NCI-H748 (cell line): ENCODE results near the gene WDR5.

Experiments
- DNase-seq: peaks from one replicate; lab custom pipeline; 2025; ENCODE audit not compliant: unreplicated experiment; lab: John Stamatoyannopoulos, UW

WDR5 gene

DNA sequence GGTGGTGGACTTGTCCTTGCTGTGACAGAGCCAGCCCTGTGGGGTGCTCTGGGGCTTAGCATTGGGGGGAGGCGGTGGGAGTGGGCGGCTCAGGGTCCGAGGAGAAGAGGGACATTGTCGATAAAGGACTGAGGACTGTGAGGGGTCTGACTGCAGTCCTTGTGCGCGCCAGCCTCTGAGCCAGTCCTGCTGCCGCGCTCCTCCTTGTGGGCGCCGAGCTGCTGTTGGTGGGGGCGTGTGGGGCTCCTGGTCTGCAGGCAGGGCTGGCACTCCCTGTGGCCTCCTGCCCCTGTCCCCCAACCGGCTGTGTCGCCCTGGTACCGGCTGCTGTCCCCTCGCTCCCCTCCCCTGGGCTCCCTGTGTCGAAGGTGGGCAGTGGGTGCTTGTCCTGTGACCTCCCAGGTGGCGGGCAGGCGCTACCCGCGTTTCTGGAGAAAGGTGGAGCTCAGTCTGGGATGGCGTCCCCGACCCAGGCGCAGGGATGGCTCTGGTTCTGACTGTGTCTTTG, 21.6 kb downstream of the WDR5 start:
- DNase-seq: no peak

DNA sequence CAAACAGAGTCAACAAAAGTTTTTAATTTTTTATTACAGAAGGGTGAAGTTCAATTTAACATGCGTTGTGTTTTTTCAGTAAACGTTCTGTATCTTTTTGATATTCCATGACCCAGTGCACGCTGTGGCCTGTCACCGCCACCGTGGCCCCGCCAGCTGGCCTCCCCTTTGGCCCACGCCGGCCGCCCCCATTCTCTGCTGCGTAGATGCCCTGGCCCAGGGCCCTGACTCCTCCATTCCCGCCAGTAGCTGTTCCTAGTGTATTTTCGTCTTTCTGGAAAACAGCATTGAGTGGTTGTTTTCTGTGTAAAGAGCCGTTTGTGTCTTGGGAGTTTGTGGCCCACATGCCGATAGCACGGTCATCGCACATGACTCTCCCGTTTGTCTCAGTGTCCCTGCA, 22.4 kb downstream of the WDR5 start:
- no peak for DNase-seq

DNA sequence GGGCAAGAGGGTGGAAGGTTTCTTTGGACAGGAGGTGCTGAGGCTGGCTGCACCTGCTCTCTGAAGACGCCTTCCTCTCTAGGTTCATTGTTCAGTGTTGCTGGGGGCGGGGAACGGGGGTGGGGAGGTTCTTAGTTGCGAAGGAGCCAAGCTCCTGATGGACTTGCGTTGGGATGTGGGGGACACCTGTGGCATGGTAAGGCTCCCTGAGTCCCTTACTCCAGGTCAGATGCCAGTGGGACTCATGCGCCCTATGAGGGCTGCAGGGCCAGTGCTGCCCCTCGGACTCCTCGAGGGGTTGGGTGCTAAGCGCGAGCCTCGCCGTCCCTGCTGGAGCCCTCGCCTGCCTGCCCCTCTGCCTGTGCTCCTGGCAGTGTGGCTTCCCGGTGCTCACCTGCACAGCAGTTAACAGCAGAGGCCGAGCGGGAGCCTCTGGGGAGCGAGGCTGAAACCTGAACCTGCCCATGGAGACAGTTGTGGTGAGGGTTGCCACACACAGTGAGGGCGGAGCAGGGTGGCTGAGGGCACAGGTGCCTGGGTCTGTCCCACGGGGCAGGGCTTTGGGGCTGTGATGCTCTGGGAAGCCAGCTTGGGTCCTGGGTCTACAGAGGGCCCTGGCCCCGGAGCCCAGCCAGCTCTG, 23.0 kb downstream of the WDR5 start:
- no peak for DNase-seq

DNA sequence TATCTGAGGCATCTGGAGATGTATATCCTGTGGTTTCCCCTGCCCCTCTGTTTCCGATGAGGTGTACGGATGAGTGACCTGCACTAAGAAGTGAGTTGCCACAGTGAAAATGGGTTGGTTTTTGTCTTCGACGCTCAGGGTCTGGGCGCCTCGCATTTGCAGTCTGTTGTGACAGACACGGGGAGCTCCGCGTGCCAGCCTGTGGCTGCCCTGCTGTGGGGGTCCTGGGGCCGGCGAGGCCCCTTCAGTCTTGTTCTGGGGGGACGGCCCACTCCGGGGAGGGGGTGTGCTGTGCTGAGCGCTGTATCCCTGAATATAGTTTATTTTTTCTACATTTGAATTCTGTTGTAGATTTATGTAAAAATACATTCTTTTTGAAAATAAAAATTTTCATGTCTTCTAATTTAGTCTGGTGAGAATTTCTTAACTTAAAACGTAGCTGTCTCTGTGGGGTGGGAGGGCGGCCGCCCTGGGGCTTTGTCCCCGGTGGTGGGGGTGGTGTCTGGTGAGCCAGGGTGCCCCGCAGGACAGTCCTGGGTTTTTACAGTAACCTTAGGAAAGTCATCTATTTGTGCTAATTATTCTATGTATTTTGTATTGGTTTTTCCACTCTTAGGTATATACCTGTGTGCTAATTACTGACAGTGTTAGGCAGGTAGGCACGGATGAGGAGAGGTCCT, 23.8 kb downstream of the WDR5 start:
- DNase-seq: no peak

DNA sequence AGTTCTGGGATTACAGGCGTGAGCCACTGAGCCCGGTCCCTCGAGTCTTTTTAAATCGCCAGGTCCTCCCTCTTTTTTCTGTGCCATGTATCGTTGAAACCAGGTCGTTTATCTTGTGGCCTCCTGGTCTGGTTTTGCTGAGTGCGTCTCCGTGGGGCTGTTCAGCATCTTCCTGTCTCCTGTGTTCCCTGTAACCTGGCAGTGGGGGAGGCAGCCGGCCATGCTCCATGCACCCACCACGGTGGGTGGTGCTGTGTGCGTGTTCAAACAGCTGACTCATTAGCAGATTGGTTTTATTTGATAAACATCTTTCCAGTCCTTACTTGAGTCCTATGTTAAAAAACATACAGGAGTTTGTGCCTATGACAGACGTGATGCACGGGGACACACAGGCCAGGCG, 25.8 kb downstream of the WDR5 start:
- DNase-seq: no peak

DNA sequence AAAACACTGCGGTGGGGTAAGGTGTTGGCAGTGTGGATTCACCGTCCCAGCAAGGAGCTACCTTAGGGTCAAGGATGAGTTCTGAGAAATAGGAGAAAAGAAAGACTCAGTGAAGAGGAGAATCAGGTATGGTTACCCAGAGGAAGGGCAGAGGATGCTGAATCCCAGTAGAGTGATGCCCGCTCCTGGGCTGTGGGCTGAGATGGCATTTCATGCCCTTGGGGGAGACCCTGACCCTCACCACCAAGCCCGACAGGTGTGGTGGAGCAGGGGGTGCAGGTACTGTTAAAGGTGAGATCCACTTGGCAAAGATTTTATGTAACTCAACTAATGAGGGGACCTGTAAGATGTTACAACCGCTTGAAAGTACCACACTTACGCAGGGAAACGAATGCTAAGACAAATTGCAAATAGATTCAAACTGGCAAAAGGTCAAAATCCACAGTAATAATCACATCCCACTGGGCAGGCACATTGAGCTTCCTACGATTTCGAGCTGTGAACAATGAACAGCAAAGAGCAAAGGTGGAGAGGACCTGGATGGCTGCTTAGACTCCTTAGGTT, 26.4 kb downstream of the WDR5 start:
- no peak for DNase-seq

DNA sequence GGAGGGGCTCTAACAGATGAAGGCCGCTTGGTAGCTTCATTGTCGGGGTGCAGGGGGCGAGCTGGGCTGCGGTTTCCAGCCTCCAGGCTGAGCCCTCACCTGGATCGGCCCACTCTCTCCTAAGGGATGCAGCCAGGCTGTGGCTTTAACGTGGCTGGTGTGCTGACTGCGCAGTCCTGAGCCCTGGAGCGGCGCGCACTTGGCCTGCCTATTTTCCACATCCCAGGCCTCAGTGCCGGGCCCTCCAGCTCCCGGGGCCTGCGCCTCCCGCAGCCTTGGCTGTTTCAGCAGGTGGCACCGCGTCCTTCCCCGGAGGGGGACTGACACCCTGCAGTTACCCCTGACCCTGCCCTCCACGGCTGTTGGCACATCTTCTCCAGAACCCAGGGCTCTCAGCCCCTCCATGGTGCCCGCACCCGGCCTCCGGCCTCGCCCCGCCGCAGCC, 27.1 kb downstream of the WDR5 start:
- no peak for DNase-seq

DNA sequence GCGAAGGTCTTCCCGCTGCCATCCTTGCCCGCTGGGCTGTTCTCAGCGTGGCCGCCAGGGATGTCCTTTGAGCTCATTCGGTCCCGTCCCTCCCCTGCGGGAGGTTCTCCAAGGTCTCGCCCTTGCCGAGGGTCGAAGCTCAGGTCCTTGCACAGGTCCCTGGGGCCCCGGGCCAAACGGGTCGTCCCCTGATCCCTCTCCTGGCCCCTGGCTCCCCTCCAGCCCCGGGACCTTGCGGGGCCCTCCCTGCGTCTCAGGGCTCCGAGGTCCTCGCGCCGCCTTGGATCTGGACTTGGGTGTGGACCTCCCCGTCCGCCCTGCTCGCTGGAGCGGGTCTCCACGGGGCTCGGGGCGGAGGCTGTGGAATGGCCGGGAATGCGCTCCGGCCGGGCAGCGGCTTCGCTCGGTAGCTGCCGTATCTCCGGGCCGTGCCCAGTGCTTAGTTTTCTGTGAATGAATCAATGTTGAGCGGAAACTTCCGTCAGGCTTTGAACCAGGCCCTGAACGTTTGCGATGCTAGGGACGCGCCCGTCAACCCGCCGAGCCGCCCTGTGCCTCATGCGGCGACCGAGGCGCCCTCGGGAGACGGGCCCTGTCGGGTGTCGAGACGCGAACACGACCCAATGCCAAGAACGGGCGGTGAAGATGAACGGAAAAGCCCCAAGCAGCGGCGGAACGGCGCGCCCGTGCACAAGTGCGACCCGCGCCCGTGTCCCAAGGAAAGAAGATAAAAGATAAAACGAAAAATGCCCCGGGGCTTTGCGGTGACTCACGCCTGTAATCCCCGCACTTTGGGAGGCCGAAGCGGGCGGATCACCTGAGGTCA, 27.7 kb downstream of the WDR5 start:
- DNase-seq: peak; percentile 66

DNA sequence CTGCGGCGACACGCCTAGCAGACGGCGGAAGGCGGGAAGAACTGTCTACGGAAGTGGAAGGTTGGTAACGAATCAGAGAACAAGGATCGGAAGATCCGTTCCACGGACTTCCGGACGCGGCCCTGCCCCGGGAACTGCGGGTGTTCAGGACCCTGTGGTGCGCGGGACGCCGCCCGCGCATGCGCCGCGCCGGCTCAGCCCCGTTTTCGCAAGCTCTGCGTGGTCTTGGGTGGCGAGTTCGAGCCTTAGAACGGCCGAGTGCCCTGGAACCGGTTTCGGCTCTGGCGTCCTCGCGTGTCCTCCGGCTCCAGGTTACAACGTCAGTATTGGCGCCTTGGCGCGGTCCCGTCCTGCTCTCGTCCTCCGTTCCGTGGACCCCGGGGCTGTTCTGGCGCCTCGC, 29.0 kb downstream of the WDR5 start:
- DNase-seq: no peak

DNA sequence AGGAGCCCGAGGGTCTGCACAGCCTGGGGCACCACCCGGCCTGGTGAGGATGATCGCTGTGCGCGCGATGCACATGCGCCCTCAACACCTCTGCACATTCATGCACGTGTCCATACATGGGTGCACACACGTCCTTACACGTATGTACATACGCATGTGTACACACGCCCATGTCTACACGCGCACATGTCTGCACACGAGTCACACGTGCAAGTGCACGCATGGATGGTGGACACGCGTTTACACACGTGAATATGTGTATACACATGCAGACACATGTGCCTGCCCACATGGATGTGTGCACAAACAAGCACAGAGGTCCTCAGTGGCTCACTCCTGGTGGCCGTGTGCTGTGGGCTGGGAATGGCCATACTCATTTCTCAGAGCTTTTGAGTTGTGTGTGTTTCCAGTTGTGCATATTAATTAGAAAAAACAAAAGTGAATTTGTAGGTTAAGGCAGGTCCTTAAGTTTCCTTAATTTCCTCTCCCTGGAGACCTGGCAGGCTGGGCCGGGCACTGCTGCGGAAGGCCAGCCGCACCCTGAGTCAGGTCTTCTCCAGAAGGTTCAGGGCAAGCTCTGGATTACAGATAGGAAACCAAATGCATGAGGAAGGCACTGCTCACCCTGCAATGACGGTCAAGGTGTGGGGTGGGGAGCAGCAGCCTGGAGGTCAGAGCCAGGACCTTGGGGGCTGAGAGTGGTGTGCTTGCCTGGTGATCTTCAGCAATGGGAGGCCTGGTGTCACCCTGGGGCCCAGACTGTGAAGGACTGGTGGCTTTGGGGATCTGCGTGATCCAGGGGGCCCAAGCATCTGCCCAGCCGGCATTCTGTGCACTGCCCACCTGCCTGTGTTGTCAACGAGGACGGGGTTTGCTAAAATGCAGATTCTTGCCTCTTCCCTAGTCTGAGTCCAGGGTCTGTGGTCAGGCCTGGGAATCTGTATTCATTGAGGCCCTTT, 29.8 kb downstream of the WDR5 start:
- DNase-seq: no peak

DNA sequence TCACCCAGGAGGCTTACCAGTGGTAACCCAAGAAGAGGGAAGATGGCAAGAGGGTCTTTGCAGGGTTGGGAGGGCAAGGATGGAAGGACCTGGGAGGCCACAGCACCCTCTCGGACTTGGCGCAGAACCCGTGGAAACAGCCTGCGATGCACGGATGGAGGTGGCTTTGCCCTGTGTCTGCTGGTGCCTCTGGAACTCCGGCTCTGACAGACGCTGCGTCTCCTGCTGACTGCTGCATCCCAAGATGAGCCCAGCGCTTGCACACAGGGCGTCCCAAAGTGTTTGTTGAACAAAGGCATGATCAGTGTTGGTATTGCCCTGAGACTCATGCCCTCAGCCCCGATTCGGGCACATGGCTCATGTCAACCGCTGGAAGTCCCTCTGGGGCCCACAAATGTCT, 30.5 kb downstream of the WDR5 start:
- no peak for DNase-seq

DNA sequence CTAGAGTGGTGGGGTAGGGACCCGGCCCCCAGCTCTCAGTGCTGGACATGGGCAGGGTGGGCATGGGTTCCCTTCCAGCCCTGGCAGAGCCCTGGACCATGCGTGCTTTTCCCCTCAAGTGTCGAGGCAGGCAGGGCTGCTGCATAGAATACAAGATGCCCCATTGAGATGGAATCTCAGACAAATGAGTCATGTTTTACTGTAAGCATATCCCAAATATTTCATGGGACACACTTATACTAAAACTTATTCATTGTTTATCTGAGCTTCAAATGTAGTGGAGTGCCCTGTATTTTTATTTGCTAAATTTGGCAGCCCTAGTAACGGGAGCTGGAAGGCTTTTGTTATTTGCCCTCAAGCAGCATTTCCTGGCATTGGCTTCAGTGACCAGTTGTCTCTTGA, 31.6 kb downstream of the WDR5 start:
- no peak for DNase-seq

DNA sequence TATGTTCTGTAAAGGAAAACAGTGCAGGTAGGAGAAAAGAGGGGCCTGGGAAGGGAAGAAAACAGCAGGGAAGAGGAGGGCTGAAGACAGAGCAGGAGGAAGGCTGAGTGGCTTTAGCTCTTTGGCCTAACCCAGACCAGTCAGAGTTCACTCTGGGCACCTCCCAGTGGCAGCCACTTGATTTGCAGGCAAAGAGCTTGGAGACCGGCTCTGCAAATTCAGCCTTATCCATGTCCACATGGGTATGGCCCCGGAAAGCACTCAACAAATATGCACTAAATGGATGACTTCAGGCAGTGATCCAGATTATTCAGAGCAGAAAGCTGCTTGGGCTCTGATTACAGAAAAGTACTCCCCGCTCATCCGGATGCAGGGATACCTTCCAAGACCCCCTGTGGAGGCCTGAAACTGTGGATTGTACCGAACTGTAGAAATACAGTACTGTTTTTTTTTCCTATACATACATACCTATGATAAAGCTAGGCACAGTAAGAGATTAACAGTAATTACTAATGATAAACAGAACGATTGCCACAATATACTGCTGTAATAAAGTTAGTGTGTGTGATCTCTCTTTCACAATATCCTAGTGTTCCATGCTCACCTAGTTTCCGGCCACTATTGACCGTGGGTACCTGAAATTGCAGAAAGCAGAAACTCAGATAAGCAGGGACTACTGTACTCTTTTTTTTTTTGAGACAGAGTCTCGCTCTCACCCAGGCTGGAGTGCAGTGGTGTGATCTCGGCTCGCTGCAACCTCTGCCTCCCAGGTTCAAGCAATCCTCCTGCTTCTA, 33.1 kb downstream of the WDR5 start:
- no peak for DNase-seq

DNA sequence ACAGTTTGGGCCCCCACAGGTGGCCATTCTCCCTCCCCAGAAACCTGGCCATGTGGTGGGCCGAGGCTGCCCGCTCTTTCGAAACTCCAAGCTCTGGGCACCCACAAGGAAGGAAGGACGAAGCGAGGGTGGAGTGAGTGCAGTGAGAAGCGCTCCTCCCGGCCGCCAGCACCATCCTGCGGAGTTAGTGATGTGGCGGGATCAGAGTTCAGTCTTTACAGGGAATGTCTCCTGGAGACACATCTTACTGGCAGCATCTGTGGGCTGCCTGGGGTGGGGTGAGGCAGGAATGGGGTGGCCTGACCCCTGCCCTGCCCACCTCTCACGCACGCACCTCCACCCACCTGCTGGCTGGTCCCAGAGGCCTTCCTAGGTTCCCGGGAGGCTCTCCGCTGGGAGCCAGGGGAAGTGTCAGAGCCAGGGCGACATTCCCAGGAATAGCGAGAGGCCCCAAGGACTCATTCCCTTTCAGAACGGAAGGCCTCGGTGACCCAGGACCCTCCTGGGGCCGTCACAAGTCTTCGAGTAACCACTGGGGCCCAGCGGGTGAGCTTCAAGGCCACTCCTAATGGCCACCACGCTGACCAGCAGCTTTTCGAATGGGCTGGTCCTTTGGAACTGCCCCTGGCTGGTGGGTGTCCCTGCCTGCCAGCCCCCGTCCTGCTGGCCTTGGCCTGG, 34.0 kb downstream of the WDR5 start:
- DNase-seq: no peak

DNA sequence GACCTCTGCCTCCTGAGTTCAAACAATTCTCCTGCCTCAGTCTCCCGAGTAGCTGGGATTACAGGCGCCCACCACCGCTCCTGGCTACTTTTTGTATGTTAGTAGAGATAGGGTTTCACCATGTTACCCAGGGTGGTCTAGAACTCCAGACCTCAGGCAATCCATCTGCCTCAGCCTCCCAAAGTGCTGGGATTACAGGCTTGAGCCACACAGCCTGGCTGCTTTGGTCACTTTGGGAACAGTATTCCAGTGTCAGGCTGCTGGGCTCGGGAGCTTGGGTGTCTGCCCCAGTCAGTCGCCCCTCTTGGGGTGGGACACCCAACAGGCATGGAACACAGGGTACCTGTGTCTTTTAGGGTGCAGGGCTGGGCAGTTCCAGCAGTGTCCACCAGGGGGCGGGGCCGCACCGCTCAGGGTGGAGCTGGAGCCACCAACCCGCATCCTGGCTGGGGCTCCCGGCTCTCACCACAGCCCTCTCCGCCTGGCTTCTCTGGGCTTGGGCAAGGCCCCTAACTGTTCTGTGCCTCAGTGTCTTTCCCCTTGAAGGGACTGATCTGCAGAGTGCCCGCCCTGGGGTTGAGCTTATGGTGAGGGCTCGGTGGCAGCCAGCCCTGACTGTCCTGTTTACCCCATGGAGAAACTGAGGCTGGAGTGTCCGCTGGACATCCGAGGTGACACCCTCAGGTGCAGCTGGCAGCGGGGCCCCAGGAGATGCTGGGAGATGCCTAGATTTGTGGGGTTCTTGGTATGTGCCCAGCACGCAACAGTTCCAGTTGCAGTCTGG, 34.8 kb downstream of the WDR5 start:
- DNase-seq: no peak

DNA sequence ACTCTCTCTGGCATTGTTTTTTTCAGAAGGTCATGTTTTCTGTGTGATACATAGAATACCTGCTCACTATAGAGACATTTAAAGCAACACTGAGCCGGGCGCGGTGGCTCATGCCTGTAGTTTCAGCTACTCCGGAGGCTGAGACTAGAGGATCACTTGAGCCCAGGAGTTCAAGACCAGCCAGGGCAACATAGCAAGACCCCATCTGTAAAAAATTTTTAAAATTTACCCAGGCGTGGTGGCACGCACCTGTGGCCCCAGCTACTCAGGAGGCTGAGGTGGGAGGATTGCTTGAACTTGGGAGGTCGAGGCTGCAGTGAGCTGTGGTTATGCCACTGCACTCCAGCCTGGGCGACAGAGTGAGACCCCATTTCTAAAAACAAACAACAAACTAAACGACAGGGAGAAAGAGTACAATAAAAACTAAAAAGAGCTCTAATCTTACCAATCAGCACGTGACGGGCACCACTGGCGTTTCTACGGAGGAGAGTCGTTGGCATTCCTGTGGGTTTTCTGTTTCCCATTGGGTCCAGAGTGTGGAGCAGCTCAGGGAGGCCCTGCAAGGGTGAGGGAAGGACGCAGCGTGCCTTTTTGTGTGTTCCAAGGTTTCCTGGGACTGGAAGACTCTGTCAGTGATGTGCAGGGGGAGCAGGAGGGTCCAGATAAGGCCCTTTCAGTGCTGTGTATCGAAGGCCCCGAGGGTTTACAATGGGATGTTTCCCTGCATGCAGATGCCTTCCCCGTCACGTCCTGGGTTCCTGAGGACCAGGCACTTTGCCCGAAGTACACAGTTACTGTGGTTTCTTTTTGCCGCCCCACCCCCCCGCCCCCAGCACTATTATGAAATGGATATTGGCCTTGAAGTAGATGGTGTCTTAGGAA, 35.7 kb downstream of the WDR5 start:
- DNase-seq: no peak
